Endothelial cell (in vitro differentiated cells): ENCODE results near the gene GRID1. TPM values are rescaled to one million over a fixed set of nuclear protein-coding genes. Genes with fewer than 3 reads are reported as not detected.

Experiments
- DNase-seq: peaks from one replicate; pipeline ENCODE4 v3.0.0; 2021; ENCODE audit warnings: low spot score
- H3K27ac Mint-ChIP-seq: one replicate; pipeline ENCODE4 v1.8.0; 2021; ENCODE audit warnings: mixed read lengths, inconsistent platforms; ENCODE audit not compliant: unreplicated experiment
- H3K27me3 Mint-ChIP-seq: one replicate; pipeline ENCODE4 v1.8.0; 2021; ENCODE audit warnings: mild to moderate bottlenecking, moderate library complexity, mixed read lengths, inconsistent platforms; ENCODE audit not compliant: unreplicated experiment
- H3K36me3 Mint-ChIP-seq: one replicate; pipeline ENCODE4 v1.8.0; 2021; ENCODE audit warnings: mild to moderate bottlenecking, low read depth, mixed read lengths, inconsistent platforms; ENCODE audit not compliant: unreplicated experiment
- H3K4me1 Mint-ChIP-seq: one replicate; pipeline ENCODE4 v1.8.0; 2021; ENCODE audit warnings: mild to moderate bottlenecking, mixed read lengths, inconsistent platforms; ENCODE audit not compliant: unreplicated experiment
- H3K4me3 Mint-ChIP-seq: one replicate; pipeline ENCODE4 v1.8.0; 2021; ENCODE audit warnings: mild to moderate bottlenecking, mixed read lengths, inconsistent platforms; ENCODE audit not compliant: unreplicated experiment
- H3K9me3 Mint-ChIP-seq: one replicate; pipeline ENCODE4 v1.8.0; 2021; ENCODE audit warnings: mixed read lengths, inconsistent platforms; ENCODE audit not compliant: unreplicated experiment
- total RNA-seq: library from RNA; stranded (reverse); fragmentation: NEBNext Ultra II Directional; extraction: Animal tissue kit (Norgen Biotek cat#: 25700); gene quantifications from one replicate; pipeline ENCODE4 v1.2.1, GENCODE V29; 2021; ENCODE audit not compliant: unreplicated experiment
- TF ChIP-seq, protein P1 (sequence below): fragments of 200-600 bp; sonication (generic); IDR thresholded peaks from one replicate; pipeline ENCODE4 v1.5.0; 2021; ENCODE audit warnings: antibody characterized with exemption; ENCODE audit not compliant: unreplicated experiment

Gene GRID1
- total RNA-seq, 1 donor from 2014 or later = 0.26 TPM

DNA sequence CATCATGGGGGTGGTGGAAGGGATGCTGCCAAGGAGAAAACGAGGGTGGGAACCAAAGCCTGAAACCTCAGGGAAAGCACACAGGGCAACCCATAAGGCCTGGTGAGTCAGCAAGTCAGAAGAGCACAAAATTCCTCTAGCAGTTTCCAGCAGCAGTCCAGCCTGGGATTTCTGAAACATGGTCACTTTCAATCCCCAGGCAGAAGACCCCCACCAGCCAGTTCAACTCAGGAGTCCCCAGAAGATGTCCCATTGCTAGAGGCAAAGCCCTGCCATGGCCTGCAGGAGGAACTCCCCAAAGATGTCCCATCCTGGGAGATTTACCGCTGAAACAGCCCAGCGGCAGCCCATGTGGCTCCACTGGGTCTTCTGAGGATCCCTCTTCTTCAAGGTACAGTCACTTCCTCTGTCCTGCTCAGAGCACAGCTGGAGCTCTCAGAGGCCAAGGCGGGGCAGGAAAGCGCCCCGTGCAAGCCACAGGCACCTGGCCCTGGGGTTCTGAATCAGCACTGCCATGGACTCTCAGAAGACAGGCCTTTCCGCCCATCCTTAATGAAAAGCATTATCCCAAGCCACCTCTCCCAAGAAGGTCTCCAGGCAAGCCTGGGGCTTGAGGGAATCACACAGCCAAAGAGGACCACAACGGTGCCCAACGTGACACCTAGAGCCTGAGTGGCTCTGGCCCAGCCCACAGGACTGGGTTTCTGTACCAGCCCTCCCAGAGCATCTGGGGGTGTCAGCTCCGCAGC is 196.9 kb downstream of the GRID1 start:
- no peak for DNase-seq
- Mint-ChIP-seq H3K4me3 (no peak overlapping the region), H3K9me3 (no peaks in the 10 kb centered on the region), H3K27ac (no peak overlapping the region), H3K27me3 (peaks cover 11% of the 10 kb centered on the region), H3K4me1 (no peaks in the 10 kb centered on the region), H3K36me3 (no peaks in the 10 kb centered on the region)
- TF ChIP-seq, protein P1, sequence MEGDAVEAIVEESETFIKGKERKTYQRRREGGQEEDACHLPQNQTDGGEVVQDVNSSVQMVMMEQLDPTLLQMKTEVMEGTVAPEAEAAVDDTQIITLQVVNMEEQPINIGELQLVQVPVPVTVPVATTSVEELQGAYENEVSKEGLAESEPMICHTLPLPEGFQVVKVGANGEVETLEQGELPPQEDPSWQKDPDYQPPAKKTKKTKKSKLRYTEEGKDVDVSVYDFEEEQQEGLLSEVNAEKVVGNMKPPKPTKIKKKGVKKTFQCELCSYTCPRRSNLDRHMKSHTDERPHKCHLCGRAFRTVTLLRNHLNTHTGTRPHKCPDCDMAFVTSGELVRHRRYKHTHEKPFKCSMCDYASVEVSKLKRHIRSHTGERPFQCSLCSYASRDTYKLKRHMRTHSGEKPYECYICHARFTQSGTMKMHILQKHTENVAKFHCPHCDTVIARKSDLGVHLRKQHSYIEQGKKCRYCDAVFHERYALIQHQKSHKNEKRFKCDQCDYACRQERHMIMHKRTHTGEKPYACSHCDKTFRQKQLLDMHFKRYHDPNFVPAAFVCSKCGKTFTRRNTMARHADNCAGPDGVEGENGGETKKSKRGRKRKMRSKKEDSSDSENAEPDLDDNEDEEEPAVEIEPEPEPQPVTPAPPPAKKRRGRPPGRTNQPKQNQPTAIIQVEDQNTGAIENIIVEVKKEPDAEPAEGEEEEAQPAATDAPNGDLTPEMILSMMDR = no peak

DNA sequence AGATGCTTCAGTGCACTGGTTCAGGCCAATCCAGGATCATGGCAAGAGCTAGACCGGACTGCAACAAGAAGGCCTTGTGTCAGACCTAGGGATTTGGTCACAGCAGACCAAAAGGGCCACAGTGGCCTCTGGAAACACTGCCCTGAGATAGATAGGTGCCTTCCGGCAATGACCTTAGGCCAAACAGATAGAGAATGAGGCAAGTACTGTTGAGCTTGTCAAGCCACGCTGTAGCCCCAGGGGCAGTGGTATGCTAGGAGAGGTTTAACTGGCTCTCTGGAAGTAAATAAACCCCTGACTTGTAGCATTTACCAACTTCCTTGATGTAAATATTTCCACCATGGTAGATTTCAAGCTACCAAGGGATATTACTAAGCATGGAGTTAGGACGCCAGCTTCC is 197.5 kb downstream of the GRID1 start:
- Mint-ChIP-seq H3K27ac (no peak overlapping the region), H3K36me3 (no peaks in the 10 kb centered on the region)
- TF ChIP-seq, protein P1 = no peak

DNA sequence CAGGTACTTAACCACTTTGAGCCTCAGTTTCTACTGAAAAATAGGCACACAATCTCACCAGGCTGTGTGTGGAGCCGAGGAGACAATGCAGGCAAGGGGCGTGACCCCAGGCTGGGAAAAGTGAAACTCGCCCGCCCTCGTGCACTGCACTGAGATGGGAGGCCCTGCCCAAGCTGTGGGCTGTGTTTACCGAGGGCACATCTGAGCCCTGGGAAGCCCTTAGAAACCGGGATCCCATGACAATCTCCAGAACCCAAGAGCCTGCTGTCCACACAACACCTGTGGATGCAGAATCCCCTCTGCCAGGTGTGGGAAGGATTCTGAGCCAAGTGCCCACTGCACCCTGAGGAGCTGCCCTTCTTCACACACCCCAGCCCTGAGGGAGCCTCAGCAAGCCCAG is 198.3 kb downstream of the GRID1 start:
- Mint-ChIP-seq H3K27ac (no peak overlapping the region), H3K4me1 (no peaks in the 10 kb centered on the region), H3K27me3 (peaks cover 14% of the 10 kb centered on the region), H3K9me3 (no peaks in the 10 kb centered on the region), H3K36me3 (no peaks in the 10 kb centered on the region), H3K4me3 (no peak overlapping the region)
- TF ChIP-seq, protein P1 = no peak
- DNase-seq = no peak

More for the DNA sequence above, 197.5 kb downstream of the GRID1 start:
- Mint-ChIP-seq H3K4me3 (no peak overlapping the region), H3K27me3 (peaks cover 14% of the 10 kb centered on the region), H3K4me1 (no peaks in the 10 kb centered on the region), H3K9me3 (no peaks in the 10 kb centered on the region)
- DNase-seq = no peak

DNA sequence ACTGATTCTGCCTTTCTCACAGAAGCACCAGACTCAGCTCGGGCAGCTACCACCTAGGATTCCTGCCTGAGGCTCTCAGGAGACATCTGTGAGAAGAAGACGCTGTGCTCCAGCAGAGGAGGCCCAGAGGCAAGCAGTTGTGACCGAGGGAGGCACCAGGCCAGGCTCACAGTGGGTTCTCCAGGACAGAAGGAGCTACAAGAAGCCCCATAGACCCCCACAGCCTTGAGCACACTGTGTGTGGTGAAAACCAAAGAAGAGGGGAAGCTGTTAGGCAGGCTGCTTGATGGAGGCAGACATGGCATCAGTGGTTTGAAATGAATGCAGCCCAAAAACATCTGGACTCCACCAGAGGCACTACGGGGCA is 198.8 kb downstream of the GRID1 start:
- Mint-ChIP-seq H3K27me3 (peaks cover 14% of the 10 kb centered on the region), H3K36me3 (no peaks in the 10 kb centered on the region), H3K4me3 (no peak overlapping the region), H3K4me1 (no peaks in the 10 kb centered on the region), H3K9me3 (no peaks in the 10 kb centered on the region), H3K27ac (no peak overlapping the region)
- DNase-seq = no peak
- TF ChIP-seq, protein P1 = no peak

DNA sequence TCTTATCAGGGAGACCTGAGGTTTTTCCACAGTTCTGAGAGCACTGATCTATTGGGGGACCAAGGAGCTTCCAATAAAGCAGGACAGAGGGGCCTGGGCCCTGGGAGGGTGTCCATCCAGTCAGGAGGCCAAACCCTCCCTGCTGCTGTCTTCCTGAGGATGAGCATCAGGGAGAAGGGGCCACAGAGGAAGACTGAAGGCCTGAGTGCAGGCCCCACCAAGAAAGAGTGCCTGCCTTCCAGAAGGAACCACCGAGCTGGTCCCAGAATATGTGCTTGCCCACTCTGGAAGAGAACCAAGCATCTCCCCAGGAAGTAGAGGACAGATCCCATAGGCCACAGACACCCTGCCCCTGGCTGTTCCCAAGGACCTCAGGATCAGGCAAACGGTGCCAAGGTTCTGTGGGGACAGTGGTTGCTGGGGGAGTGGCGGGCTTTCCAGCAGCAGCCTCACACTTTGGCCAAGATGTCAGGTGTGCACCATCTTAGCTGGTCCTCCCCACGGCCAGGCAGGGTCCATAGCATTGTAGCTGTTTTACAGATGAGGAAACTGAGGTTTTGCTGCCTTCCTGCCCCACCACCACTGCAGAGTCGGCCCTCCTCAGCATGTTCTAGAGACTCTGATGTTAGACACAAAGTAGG is 199.4 kb downstream of the GRID1 start:
- no peak overlapping the region for H3K4me3 Mint-ChIP-seq
- TF ChIP-seq, protein P1 = no peak
- H3K36me3 Mint-ChIP-seq = no peaks in the 10 kb centered on the region
- H3K27me3 Mint-ChIP-seq = peaks cover 14% of the 10 kb centered on the region
- H3K4me1 Mint-ChIP-seq = no peaks in the 10 kb centered on the region
- no peak overlapping the region for H3K27ac Mint-ChIP-seq
- H3K9me3 Mint-ChIP-seq = no peaks in the 10 kb centered on the region
- no peak for DNase-seq
